H9 (cell line): ENCODE measurements around the gene MEX3C. TPM values are rescaled to one million over a fixed set of nuclear protein-coding genes. Genes with fewer than 3 reads are reported as not detected.

Source experiments
- DNase-seq: peaks from one replicate; pipeline ENCODE4 v3.0.0-alpha.2; 2017
- H2AFZ ChIP-seq: one replicate; pipeline ENCODE4 v1.6.1; 2013; ENCODE audit warnings: mild to moderate bottlenecking, low read length, control low read depth, moderate library complexity
- H2AK5ac ChIP-seq: 2 replicates; pipeline ENCODE4 v1.6.1; 2013; ENCODE audit warnings: low read length, control low read depth, mixed read lengths; ENCODE audit not compliant: insufficient read length
- H2BK120ac ChIP-seq: one replicate; pipeline ENCODE4 v1.6.1; 2013; ENCODE audit warnings: low read depth, mild to moderate bottlenecking, low read length, control low read depth, inconsistent platforms; ENCODE audit not compliant: poor library complexity, severe bottlenecking
- H2BK12ac ChIP-seq: 2 replicates; pipeline ENCODE4 v1.6.1; 2013; ENCODE audit warnings: low read length, control low read depth, mixed read lengths, low read depth; ENCODE audit not compliant: insufficient read length
- H2BK15ac ChIP-seq: 2 replicates; pipeline ENCODE4 v1.6.1; 2013; ENCODE audit warnings: low read depth, low read length, control low read depth
- H2BK20ac ChIP-seq: one replicate; pipeline ENCODE4 v1.6.1; 2013; ENCODE audit warnings: low read depth, mild to moderate bottlenecking, low read length, control low read depth, inconsistent platforms; ENCODE audit not compliant: poor library complexity, severe bottlenecking
- H2BK5ac ChIP-seq: 2 replicates; pipeline ENCODE4 v1.6.1; 2013; ENCODE audit warnings: low read length, control low read depth, mixed read lengths; ENCODE audit not compliant: insufficient read length
- H3K14ac ChIP-seq: 2 replicates; pipeline ENCODE4 v1.6.1; 2013; ENCODE audit warnings: low read length, control low read depth; ENCODE audit not compliant: insufficient read depth
- H3K18ac ChIP-seq: 2 replicates; pipeline ENCODE4 v1.6.1; 2013; ENCODE audit warnings: low read depth, mild to moderate bottlenecking, mixed read lengths, low read length, control low read depth; ENCODE audit not compliant: insufficient read length
- H3K23ac ChIP-seq: 2 replicates; pipeline ENCODE4 v1.6.1; 2013; ENCODE audit warnings: low read length, control low read depth, mixed read lengths, low read depth; ENCODE audit not compliant: insufficient read length
- H3K23me2 ChIP-seq: 2 replicates; pipeline ENCODE4 v1.6.1; 2013; ENCODE audit warnings: low read depth, mild to moderate bottlenecking, mixed read lengths, low read length, control low read depth; ENCODE audit not compliant: insufficient read length, poor library complexity, severe bottlenecking
- H3K27ac ChIP-seq: 2 replicates; pipeline ENCODE4 v1.5.1; 2013; ENCODE audit warnings: low read length, control low read depth, mixed read lengths, low read depth; ENCODE audit not compliant: insufficient read length
- H3K27me3 ChIP-seq: 2 replicates; pipeline ENCODE4 v1.6.1; 2013; ENCODE audit warnings: low read length, control low read depth, inconsistent platforms; ENCODE audit not compliant: insufficient read depth
- H3K4ac ChIP-seq: 2 replicates; pipeline ENCODE4 v1.6.1; 2013; ENCODE audit warnings: low read depth, mild to moderate bottlenecking, control low read depth, inconsistent platforms, low read length, moderate library complexity
- H3K4me1 ChIP-seq: 2 replicates; pipeline ENCODE4 v1.6.1; 2013; ENCODE audit warnings: low read length, control low read depth, inconsistent platforms; ENCODE audit not compliant: insufficient read depth
- H3K4me2 ChIP-seq: 2 replicates; pipeline ENCODE4 v1.6.1; 2013; ENCODE audit warnings: low read length, control low read depth, mixed read lengths; ENCODE audit not compliant: insufficient read length, insufficient read depth
- H3K56ac ChIP-seq: 2 replicates; pipeline ENCODE4 v1.6.1; 2013; ENCODE audit warnings: low read depth, mild to moderate bottlenecking, mixed read lengths, low read length, control low read depth; ENCODE audit not compliant: insufficient read length
- H3K79me1 ChIP-seq: 2 replicates; pipeline ENCODE4 v1.6.1; 2013; ENCODE audit warnings: low read depth, mild to moderate bottlenecking, moderate library complexity, low read length, control low read depth, inconsistent platforms; ENCODE audit not compliant: insufficient read depth, poor library complexity, severe bottlenecking
- H3K79me2 ChIP-seq: 2 replicates; pipeline ENCODE4 v1.6.1; 2013; ENCODE audit warnings: low read length, control low read depth, inconsistent platforms; ENCODE audit not compliant: insufficient read depth
- H3K9ac ChIP-seq: 2 replicates; pipeline ENCODE4 v1.6.1; 2013; ENCODE audit warnings: low read length, control low read depth, mixed read lengths; ENCODE audit not compliant: insufficient read length; ENCODE audit errors: extremely low read depth
- H3K9me3 ChIP-seq: one replicate; pipeline ENCODE4 v1.6.1; 2013; ENCODE audit warnings: low read depth, low read length, inconsistent platforms; ENCODE audit not compliant: control insufficient read depth
- H3T11ph ChIP-seq: one replicate; pipeline ENCODE4 v1.6.1; 2013; ENCODE audit warnings: mild to moderate bottlenecking, low read length, control low read depth, inconsistent platforms
- H4K20me1 ChIP-seq: one replicate; pipeline ENCODE4 v1.6.1; 2013; ENCODE audit not compliant: control insufficient read depth, insufficient read length, insufficient read depth
- H4K5ac ChIP-seq: 2 replicates; pipeline ENCODE4 v1.6.1; 2013; ENCODE audit warnings: low read depth, mild to moderate bottlenecking, mixed read lengths, low read length, control low read depth; ENCODE audit not compliant: insufficient read length
- H4K8ac ChIP-seq: replicated peaks from 2 replicates; pipeline ENCODE4 v1.6.1; 2013; ENCODE audit warnings: low read length, control low read depth, mixed read lengths, low read depth; ENCODE audit not compliant: insufficient read length
- H4K91ac ChIP-seq: 2 replicates; pipeline ENCODE4 v1.6.1; 2013; ENCODE audit warnings: low read depth, mild to moderate bottlenecking, moderate library complexity, mixed read lengths, low read length, control low read depth; ENCODE audit not compliant: insufficient read length
- H3K27ac Mint-ChIP-seq, 3 experiments: 2 replicates in 2 of 3; 3 replicates in 1 of 3; pipeline ENCODE4 v1.8.0; 2020 to 2021; ENCODE audit warnings: mixed read lengths in 3 of 3, mild to moderate bottlenecking in 1 of 3, moderate library complexity in 1 of 3
- H3K27me3 Mint-ChIP-seq: 2 replicates; pipeline ENCODE4 v1.8.0; 2021; ENCODE audit warnings: low read depth, mild to moderate bottlenecking, moderate library complexity, mixed read lengths
- H3K36me3 Mint-ChIP-seq, 3 experiments: 2 replicates in 2 of 3; 3 replicates in 1 of 3; pipeline ENCODE4 v1.8.0; 2020 to 2021; ENCODE audit warnings: low read depth in 3 of 3, mixed read lengths in 3 of 3; ENCODE audit not compliant: insufficient read depth in 1 of 3
- H3K4me1 Mint-ChIP-seq, 2 experiments: 2 replicates each; pipeline ENCODE4 v1.8.0; 2020; ENCODE audit warnings: mixed read lengths in 2 of 2
- H3K4me3 Mint-ChIP-seq, 2 experiments: 2 replicates in 1 of 2; 3 replicates in 1 of 2; pipeline ENCODE4 v1.8.0; 2020 to 2021; ENCODE audit warnings: mild to moderate bottlenecking in 2 of 2, mixed read lengths in 2 of 2, moderate library complexity in 1 of 2
- H3K9me3 Mint-ChIP-seq, 2 experiments: 2 replicates in 1 of 2; 3 replicates in 1 of 2; pipeline ENCODE4 v1.8.0; 2020; ENCODE audit warnings: mild to moderate bottlenecking in 2 of 2, mixed read lengths in 2 of 2, moderate library complexity in 1 of 2
- whole genome bisulfite sequencing: extraction: QIAGEN DNeasy Blood & Tissue Kit; methylation state at CpG from one replicate; pipeline ENCODE4 v1.1.7; 2013; ENCODE audit warnings: missing lambda C conversion rate, low lambda C conversion rate, mixed read lengths; ENCODE audit not compliant: insufficient read length; ENCODE audit errors: extremely low coverage; 5-methylcytosine and 5-hydroxymethylcytosine counted together
- total RNA-seq: library from RNA; stranded (reverse); gene quantifications from 2 replicates; pipeline ENCODE4 v1.2.1, GENCODE V29; 2021
- TF ChIP-seq, protein P1 (sequence below): fragments of 200-600 bp; sonication (generic); conservative IDR thresholded peaks from 3 replicates; pipeline ENCODE4 v1.8.0; 2021; ENCODE audit warnings: antibody characterized with exemption, mild to moderate bottlenecking

The MEX3C gene
- total RNA-seq, 1 experiment from 2014 or later = 98.1 TPM

DNA sequence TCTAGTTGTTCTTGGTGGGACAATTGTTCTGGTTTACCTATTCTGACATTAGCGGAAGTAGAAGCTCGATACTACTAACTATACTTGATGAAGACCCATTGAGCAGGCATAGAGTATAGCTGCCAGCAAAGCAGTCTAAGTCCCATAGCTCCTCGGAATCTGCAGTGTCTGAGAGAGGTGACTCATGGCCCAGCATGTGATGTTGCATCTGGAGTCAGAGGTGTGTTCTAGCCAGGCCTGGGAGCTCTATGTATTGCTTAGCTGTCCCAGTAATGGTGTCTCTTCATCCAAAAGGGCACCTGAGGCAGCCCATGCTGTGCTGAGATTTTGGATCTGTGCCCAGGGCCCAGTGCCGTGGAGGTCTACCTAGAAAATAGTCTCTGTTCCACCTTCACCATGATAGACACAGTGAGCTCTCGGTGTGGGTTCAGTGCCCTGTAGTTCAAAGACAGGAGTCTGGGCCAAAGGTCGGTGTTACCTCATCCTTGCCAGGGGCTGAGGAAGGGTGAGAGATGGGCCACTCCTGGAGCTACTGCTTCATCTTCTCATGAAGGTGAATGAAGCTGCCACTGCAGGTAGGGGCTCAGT, 47.3 kb downstream of the MEX3C start:
- H4K5ac ChIP-seq = no peak overlapping the region
- no peak overlapping the region for H3T11ph ChIP-seq
- H2AK5ac ChIP-seq = no peak overlapping the region
- no peaks in the 10 kb centered on the region for H3K23me2 ChIP-seq
- no peak overlapping the region for H2BK12ac ChIP-seq
- Mint-ChIP-seq H3K4me1 (peaks cover 4 to 5% of the 10 kb centered on the region in 2 experiments), H3K27me3 (no peaks in the 10 kb centered on the region), H3K9me3 (no peaks in the 10 kb centered on the region; a peak in 1 of 5 replicates), H3K27ac (no peak overlapping the region), H3K4me3 (no peak overlapping the region), H3K36me3 (peaks cover 0 to 4% (median 4%) of the 10 kb centered on the region in 3 experiments; a peak in 2 of 7 replicates)
- no peak overlapping the region for H3K56ac ChIP-seq
- no peak overlapping the region for H2AFZ ChIP-seq
- H3K79me2 ChIP-seq = no peaks in the 10 kb centered on the region
- H3K27ac ChIP-seq = no peak overlapping the region
- H2BK120ac ChIP-seq = no peak overlapping the region
- WGBS = no CpG with 5 or more reads among the region's 6 CpGs
- no peak overlapping the region for H2BK15ac ChIP-seq
- no peaks in the 10 kb centered on the region for H3K27me3 ChIP-seq
- H4K20me1 ChIP-seq = no peaks in the 10 kb centered on the region
- no peak overlapping the region for H4K8ac ChIP-seq
- no peak overlapping the region for H3K9ac ChIP-seq
- H4K91ac ChIP-seq = no peak overlapping the region
- H3K9me3 ChIP-seq = no peaks in the 10 kb centered on the region
- TF ChIP-seq, protein P1, sequence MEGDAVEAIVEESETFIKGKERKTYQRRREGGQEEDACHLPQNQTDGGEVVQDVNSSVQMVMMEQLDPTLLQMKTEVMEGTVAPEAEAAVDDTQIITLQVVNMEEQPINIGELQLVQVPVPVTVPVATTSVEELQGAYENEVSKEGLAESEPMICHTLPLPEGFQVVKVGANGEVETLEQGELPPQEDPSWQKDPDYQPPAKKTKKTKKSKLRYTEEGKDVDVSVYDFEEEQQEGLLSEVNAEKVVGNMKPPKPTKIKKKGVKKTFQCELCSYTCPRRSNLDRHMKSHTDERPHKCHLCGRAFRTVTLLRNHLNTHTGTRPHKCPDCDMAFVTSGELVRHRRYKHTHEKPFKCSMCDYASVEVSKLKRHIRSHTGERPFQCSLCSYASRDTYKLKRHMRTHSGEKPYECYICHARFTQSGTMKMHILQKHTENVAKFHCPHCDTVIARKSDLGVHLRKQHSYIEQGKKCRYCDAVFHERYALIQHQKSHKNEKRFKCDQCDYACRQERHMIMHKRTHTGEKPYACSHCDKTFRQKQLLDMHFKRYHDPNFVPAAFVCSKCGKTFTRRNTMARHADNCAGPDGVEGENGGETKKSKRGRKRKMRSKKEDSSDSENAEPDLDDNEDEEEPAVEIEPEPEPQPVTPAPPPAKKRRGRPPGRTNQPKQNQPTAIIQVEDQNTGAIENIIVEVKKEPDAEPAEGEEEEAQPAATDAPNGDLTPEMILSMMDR = no peak
- H2BK5ac ChIP-seq = no peak overlapping the region
- no peak overlapping the region for H3K4me2 ChIP-seq
- H3K14ac ChIP-seq = no peak overlapping the region
- H3K18ac ChIP-seq = no peak overlapping the region
- no peaks in the 10 kb centered on the region for H3K4me1 ChIP-seq
- no peaks in the 10 kb centered on the region for H3K79me1 ChIP-seq
- no peak overlapping the region for H3K4ac ChIP-seq
- no peak overlapping the region for H3K23ac ChIP-seq
- H2BK20ac ChIP-seq = no peak overlapping the region
- no peak for DNase-seq
